Liver (tissue), 9 donors: Measurements from ENCODE around the gene ZG16B. TPM values are rescaled to one million over a fixed set of nuclear protein-coding genes. Genes with fewer than 3 reads are reported as not detected.

ENCODE experiments used
- DNase-seq: peaks from one replicate; pipeline ENCODE4 v3.0.0-alpha.2; 2017; ENCODE audit warnings: low spot score
- H3K27ac ChIP-seq, 2 donors: one replicate each; pipeline ENCODE4 v1.7.0; 2013; ENCODE audit warnings: inconsistent platforms in 2 of 2, low read length in 2 of 2, control low read depth in 1 of 2, low read depth in 1 of 2, mild to moderate bottlenecking in 1 of 2
- H3K27me3 ChIP-seq, 4 donors: one replicate each; pipeline versions ENCODE4 v1.6.1 to v1.7.0; 2013; ENCODE audit warnings: low read length in 3 of 4, inconsistent platforms in 1 of 4, mild to moderate bottlenecking in 1 of 4, moderate library complexity in 1 of 4; ENCODE audit not compliant: control insufficient read depth in 4 of 4, insufficient read depth in 4 of 4
- H3K36me3 ChIP-seq, 4 donors: one replicate each; pipeline versions ENCODE4 v1.6.1 to v1.7.0; 2013; ENCODE audit warnings: low read length in 3 of 4, mild to moderate bottlenecking in 3 of 4, low read depth in 1 of 4, moderate library complexity in 1 of 4; ENCODE audit not compliant: control insufficient read depth in 4 of 4, insufficient read depth in 3 of 4
- H3K4me1 ChIP-seq, 4 donors: one replicate each; pipeline versions ENCODE4 v1.6.1 to v1.7.0; 2013; ENCODE audit warnings: low read length in 3 of 4, mild to moderate bottlenecking in 3 of 4, moderate library complexity in 1 of 4; ENCODE audit not compliant: control insufficient read depth in 4 of 4, insufficient read depth in 4 of 4
- H3K4me3 ChIP-seq, 3 donors: one replicate each; pipeline versions ENCODE4 v1.6.1 to v1.7.0; 2013; ENCODE audit warnings: low read length in 3 of 3, control low read depth in 1 of 3, low read depth in 1 of 3, mild to moderate bottlenecking in 1 of 3
- H3K9ac ChIP-seq, 2 donors: one replicate each; pipeline ENCODE4 v1.7.0; 2013; ENCODE audit warnings: low read length in 2 of 2, mild to moderate bottlenecking in 2 of 2, moderate library complexity in 2 of 2, control low read depth in 1 of 2, low read depth in 1 of 2
- H3K9me3 ChIP-seq, 4 donors: one replicate each; pipeline versions ENCODE4 v1.6.1 to v1.7.0; 2013; ENCODE audit warnings: low read length in 3 of 4; ENCODE audit not compliant: control insufficient read depth in 4 of 4
- ATF3 ChIP-seq: IDR thresholded peaks from 2 replicates; pipeline ENCODE4 v1.6.1; 2016; ENCODE audit warnings: antibody characterized with exemption
- EGR1 ChIP-seq, 2 donors: IDR thresholded peaks; 2 replicates each; pipeline ENCODE4 v1.6.1; 2016 to 2018; ENCODE audit warnings: antibody characterized with exemption in 2 of 2, low read depth in 2 of 2
- FOXA1 ChIP-seq: IDR thresholded peaks from 2 replicates; pipeline ENCODE4 v1.6.1; 2016; ENCODE audit warnings: antibody characterized with exemption
- FOXA2 ChIP-seq: IDR thresholded peaks from 2 replicates; pipeline ENCODE4 v1.6.1; 2016; ENCODE audit warnings: antibody characterized with exemption
- GABPA ChIP-seq, 2 donors: IDR thresholded peaks in 1 of 2; conservative IDR thresholded peaks in 1 of 2; 2 replicates each; pipeline ENCODE4 v1.6.1; 2016; ENCODE audit warnings: antibody characterized with exemption in 2 of 2, mild to moderate bottlenecking in 1 of 2, moderate library complexity in 1 of 2
- HNF4A ChIP-seq, 2 donors: conservative IDR thresholded peaks; 2 replicates each; pipeline ENCODE4 v1.6.1; 2016; ENCODE audit warnings: antibody characterized with exemption in 2 of 2, mild to moderate bottlenecking in 2 of 2
- HNF4G ChIP-seq: IDR thresholded peaks from 2 replicates; pipeline ENCODE4 v1.6.1; 2016; ENCODE audit warnings: antibody characterized with exemption
- JUND ChIP-seq, 2 donors: IDR thresholded peaks; 2 replicates each; pipeline ENCODE4 v1.6.1; 2016; ENCODE audit warnings: antibody characterized with exemption in 2 of 2
- NR2F2 ChIP-seq: IDR thresholded peaks from 2 replicates; pipeline ENCODE4 v1.6.1; 2016; ENCODE audit warnings: antibody characterized with exemption
- RAD21 ChIP-seq, 2 donors: IDR thresholded peaks; 2 replicates each; pipeline ENCODE4 v1.6.1; 2016; ENCODE audit warnings: antibody characterized with exemption in 2 of 2, mild to moderate bottlenecking in 2 of 2
- RXRA ChIP-seq, 2 donors: IDR thresholded peaks; 2 replicates each; pipeline ENCODE4 v1.6.1; 2017 to 2018; ENCODE audit warnings: antibody characterized with exemption in 2 of 2, mild to moderate bottlenecking in 1 of 2
- SP1 ChIP-seq: IDR thresholded peaks from 2 replicates; pipeline ENCODE4 v1.6.1; 2018; ENCODE audit warnings: antibody characterized with exemption, mild to moderate bottlenecking
- TAF1 ChIP-seq: conservative IDR thresholded peaks from 2 replicates; pipeline ENCODE4 v1.6.1; 2016; ENCODE audit warnings: antibody characterized with exemption, mild to moderate bottlenecking
- YY1 ChIP-seq: IDR thresholded peaks from 2 replicates; pipeline ENCODE4 v1.6.1; 2016; ENCODE audit warnings: antibody characterized with exemption, mild to moderate bottlenecking
- ZBTB33 ChIP-seq: IDR thresholded peaks from 2 replicates; pipeline ENCODE4 v1.6.1; 2016; ENCODE audit warnings: antibody characterized with exemption
- WGBS: extraction: QIAGEN DNeasy Blood & Tissue Kit; methylation state at CpG from one replicate; pipeline ENCODE4 v1.1.7; 2013; 5-methylcytosine and 5-hydroxymethylcytosine counted together
- polyA plus RNA-seq, 2 donors: library from polyadenylated mRNA; stranded (reverse) in 1 of 2; unstranded in 1 of 2; fragments of 200-250 nt in 1 of 2; fragments of >200 nt in 1 of 2; fragmentation: Nextera tagmentation in 1 of 2; extraction: Ambion mirVana in 1 of 2; gene quantifications; one replicate each; pipeline versions ENCODE4 v1.2.1 to v1.2.3, GENCODE V29; 2013 to 2015
- total RNA-seq, 2 donors: library from RNA; depleted of rRNA; stranded (reverse); fragments of >200 nt; gene quantifications; one replicate each; pipeline ENCODE4 v1.2.3, GENCODE V29; 2014
- TF ChIP-seq, protein P1 (sequence below): IDR thresholded peaks from 2 replicates; pipeline ENCODE4 v1.6.1; 2016; ENCODE audit warnings: antibody characterized with exemption, mild to moderate bottlenecking
- TF ChIP-seq, protein P2 (sequence below): fragments of 150-350 bp; IDR thresholded peaks from 2 replicates; pipeline ENCODE4 v1.5.1; 2017; ENCODE audit warnings: improper control_type of control experiment, low read depth, low read length; ENCODE audit not compliant: missing input control
- TF ChIP-seq, protein P3 (sequence below): IDR thresholded peaks from 2 replicates; pipeline ENCODE4 v1.6.1; 2016; ENCODE audit warnings: antibody characterized with exemption
- donor health status: healthy.
- donor health status: healthy.
- donor health status: healthy.
- donor health status: healthy.
- donor health status: healthy.

ZG16B gene
- total and polyA plus RNA-seq, 4 donors = 0.24 to 0.79 (median 0.43) TPM

DNA sequence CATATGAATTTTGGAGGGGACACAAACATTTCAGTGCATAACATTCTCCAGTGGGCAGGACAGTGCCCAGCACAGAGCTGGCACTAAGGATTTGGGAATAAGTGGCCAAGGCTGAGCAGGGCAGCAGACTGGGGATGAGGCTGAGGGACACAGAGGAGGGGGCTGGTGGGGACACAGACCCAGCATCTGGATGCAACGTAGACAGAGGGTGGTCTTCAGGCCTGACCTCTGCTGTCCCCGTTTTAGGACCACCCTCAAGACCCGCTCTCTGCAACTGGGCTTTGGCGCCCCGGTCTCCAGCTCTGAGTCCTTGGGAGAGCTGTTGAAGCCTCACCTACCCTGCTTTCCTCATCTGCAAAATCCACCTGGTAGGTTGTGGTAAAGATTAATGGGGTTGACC, 39.5 kb upstream of the ZG16B start:
- TF ChIP-seq ATF3 (no peak), ZBTB33 (no peak), SP1 (no peak), FOXA1 (no peak), EGR1 (IDR thresholded peaks at IDR 0.05; ENCODE audit: low read depth in 2 of 2) (no peak), JUND (IDR thresholded peaks at IDR 0.05) (no peak), RXRA (IDR thresholded peaks at IDR 0.05) (no peak), YY1 (no peak), HNF4A (conservative IDR thresholded peaks at IDR 0.05) (no peak), HNF4G (no peak), FOXA2 (no peak), NR2F2 (no peak), TAF1 (no peak), GABPA (IDR thresholded peaks at IDR 0.05 in 1 of 2, conservative IDR thresholded peaks at IDR 0.05 in 1 of 2) (no peak)
- TF ChIP-seq, protein P1, sequence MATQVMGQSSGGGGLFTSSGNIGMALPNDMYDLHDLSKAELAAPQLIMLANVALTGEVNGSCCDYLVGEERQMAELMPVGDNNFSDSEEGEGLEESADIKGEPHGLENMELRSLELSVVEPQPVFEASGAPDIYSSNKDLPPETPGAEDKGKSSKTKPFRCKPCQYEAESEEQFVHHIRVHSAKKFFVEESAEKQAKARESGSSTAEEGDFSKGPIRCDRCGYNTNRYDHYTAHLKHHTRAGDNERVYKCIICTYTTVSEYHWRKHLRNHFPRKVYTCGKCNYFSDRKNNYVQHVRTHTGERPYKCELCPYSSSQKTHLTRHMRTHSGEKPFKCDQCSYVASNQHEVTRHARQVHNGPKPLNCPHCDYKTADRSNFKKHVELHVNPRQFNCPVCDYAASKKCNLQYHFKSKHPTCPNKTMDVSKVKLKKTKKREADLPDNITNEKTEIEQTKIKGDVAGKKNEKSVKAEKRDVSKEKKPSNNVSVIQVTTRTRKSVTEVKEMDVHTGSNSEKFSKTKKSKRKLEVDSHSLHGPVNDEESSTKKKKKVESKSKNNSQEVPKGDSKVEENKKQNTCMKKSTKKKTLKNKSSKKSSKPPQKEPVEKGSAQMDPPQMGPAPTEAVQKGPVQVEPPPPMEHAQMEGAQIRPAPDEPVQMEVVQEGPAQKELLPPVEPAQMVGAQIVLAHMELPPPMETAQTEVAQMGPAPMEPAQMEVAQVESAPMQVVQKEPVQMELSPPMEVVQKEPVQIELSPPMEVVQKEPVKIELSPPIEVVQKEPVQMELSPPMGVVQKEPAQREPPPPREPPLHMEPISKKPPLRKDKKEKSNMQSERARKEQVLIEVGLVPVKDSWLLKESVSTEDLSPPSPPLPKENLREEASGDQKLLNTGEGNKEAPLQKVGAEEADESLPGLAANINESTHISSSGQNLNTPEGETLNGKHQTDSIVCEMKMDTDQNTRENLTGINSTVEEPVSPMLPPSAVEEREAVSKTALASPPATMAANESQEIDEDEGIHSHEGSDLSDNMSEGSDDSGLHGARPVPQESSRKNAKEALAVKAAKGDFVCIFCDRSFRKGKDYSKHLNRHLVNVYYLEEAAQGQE = no peak
- TF ChIP-seq, protein P2, sequence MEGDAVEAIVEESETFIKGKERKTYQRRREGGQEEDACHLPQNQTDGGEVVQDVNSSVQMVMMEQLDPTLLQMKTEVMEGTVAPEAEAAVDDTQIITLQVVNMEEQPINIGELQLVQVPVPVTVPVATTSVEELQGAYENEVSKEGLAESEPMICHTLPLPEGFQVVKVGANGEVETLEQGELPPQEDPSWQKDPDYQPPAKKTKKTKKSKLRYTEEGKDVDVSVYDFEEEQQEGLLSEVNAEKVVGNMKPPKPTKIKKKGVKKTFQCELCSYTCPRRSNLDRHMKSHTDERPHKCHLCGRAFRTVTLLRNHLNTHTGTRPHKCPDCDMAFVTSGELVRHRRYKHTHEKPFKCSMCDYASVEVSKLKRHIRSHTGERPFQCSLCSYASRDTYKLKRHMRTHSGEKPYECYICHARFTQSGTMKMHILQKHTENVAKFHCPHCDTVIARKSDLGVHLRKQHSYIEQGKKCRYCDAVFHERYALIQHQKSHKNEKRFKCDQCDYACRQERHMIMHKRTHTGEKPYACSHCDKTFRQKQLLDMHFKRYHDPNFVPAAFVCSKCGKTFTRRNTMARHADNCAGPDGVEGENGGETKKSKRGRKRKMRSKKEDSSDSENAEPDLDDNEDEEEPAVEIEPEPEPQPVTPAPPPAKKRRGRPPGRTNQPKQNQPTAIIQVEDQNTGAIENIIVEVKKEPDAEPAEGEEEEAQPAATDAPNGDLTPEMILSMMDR = no peak
- H3K27ac ChIP-seq = no peak overlapping the region
- DNase-seq = no peak
- H3K9ac ChIP-seq = no peak overlapping the region
- peaks cover 0 to 6% (median 3%) of the 10 kb centered on the region in 4 donors for H3K27me3 ChIP-seq
- no peaks in the 10 kb centered on the region for H3K36me3 ChIP-seq
- WGBS = 77% methylated on average over 5 of the region's 5 CpGs
- H3K4me3 ChIP-seq = no peak overlapping the region
- H3K4me1 ChIP-seq = peaks cover 0 to 4% (median under 1%) of the 10 kb centered on the region in 4 donors
- H3K9me3 ChIP-seq = no peaks in the 10 kb centered on the region

- Histone ChIP-seq H3K4me1 (no peaks in the 10 kb centered on the region), H3K4me3 (no peak overlapping the region), H3K36me3 (no peaks in the 10 kb centered on the region), H3K9me3 (no peaks in the 10 kb centered on the region), H3K27ac (no peak overlapping the region), H3K27me3 (peaks cover 0 to 6% (median 0%) of the 10 kb centered on the region in 4 donors), H3K9ac (no peak overlapping the region)
- TF ChIP-seq ZBTB33 = no peak
- no peak for TF ChIP-seq RAD21 (IDR thresholded peaks at IDR 0.05)
- TF ChIP-seq FOXA2 = no peak
- no peak for TF ChIP-seq SP1
- TF ChIP-seq GABPA (IDR thresholded peaks at IDR 0.05 in 1 of 2, conservative IDR thresholded peaks at IDR 0.05 in 1 of 2) = no peak
- TF ChIP-seq TAF1 = no peak
- TF ChIP-seq, protein P3, sequence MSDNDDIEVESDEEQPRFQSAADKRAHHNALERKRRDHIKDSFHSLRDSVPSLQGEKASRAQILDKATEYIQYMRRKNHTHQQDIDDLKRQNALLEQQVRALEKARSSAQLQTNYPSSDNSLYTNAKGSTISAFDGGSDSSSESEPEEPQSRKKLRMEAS = no peak
- no peak for TF ChIP-seq EGR1 (IDR thresholded peaks at IDR 0.05; ENCODE audit: low read depth in 2 of 2)
- no peak for TF ChIP-seq RXRA (IDR thresholded peaks at IDR 0.05)
- no peak for TF ChIP-seq HNF4G
- TF ChIP-seq YY1 = no peak
- no peak for TF ChIP-seq HNF4A (conservative IDR thresholded peaks at IDR 0.05)
- no peak for TF ChIP-seq ATF3
- no peak for TF ChIP-seq JUND (IDR thresholded peaks at IDR 0.05)
- no peak for TF ChIP-seq NR2F2
- no peak for DNase-seq
- 74% methylated on average over 8 of the region's 8 CpGs for WGBS
These were observed 38.9 kb upstream of the ZG16B start for GRCh38 chr16:2791174-2791573.
